ENCODE results near the gene ARIH1. TPM values are rescaled to one million over a fixed set of nuclear protein-coding genes. Genes with fewer than 3 reads are reported as not detected.
A peak's percentile ranks its signal among the peaks of the same experiment; 100 is the strongest.

ARIH1 gene
- total and polyA plus RNA-seq, 10 of the 15 experiments (the other 5 are each of a cell fraction or from before 2014, with no cell fraction given), result 14.7 to 99.5 (median 26.5) TPM

GRCh38 chr15:72473614-72474465 lies at the start of gene ARIH1 (continued):
- TF ChIP-seq SUPT20H (IDR thresholded peaks at IDR 0.05; ENCODE audit: borderline replicate concordance, control insufficient read depth, low read depth, low read length) (no peak), MLLT1 (IDR thresholded peaks at IDR 0.05) (peak; percentile 87), SRF (IDR thresholded peaks at IDR 0.05; ENCODE audit: low read depth in 2 of 2, low read length in 2 of 2) (0 out of 4 replicates have a peak, but pooled peaks of 1 of the 2 experiments have one; percentile 9), IRF3 (IDR thresholded peaks at IDR 0.05) (peak; percentile 44; the same call in 1 of the 2 replicates), TCF7 (IDR thresholded peaks at IDR 0.05; ENCODE audit: borderline replicate concordance) (0 out of 2 replicates have a peak, but pooled peaks have one; percentile 42), ZNF274 (IDR thresholded peaks at IDR 0.05; ENCODE audit: insufficient read depth, insufficient read length) (no peak), CBX3 (IDR thresholded peaks at IDR 0.05; ENCODE audit: borderline replicate concordance, low read depth) (no peak), SMAD5 (IDR thresholded peaks at IDR 0.05; ENCODE audit: low read depth) (peak; percentile 52), ZBED1 (IDR thresholded peaks at IDR 0.05; ENCODE audit: borderline replicate concordance) (no peak; the same call in 1 of the 2 replicates), E4F1 (IDR thresholded peaks at IDR 0.05; ENCODE audit: borderline replicate concordance, partially characterized antibody) (no peak), MTA3 (IDR thresholded peaks at IDR 0.05; ENCODE audit: borderline replicate concordance, low read length) (no peak; the same call in 1 of the 2 replicates), RELB (IDR thresholded peaks at IDR 0.05; ENCODE audit: low read depth) (peak; percentile 90), ZZZ3 (IDR thresholded peaks at IDR 0.05; ENCODE audit: control insufficient read depth, insufficient read length, low read depth) (no peak), KLF5 (IDR thresholded peaks at IDR 0.05; ENCODE audit: partially characterized antibody) (peak; percentile 90), IKZF1 (conservative IDR thresholded peaks at IDR 0.05) (peak; percentile 99), ZNF592 (IDR thresholded peaks at IDR 0.05) (no peak), RCOR1 (conservative IDR thresholded peaks at IDR 0.05; ENCODE audit: low read depth, low read length) (no peak)

Data from GM12878 (cell line).